Colonic mucosa (tissue), 4 donors: ENCODE results near the gene ADD2. TPM values are rescaled to one million over a fixed set of nuclear protein-coding genes. Genes with fewer than 3 reads are reported as not detected.

ENCODE experiments used
- DNase-seq: peaks from one replicate; pipeline ENCODE4 v3.0.0-alpha.2; 2020
- H3K27ac ChIP-seq: fragments of 200-600 bp; one replicate; pipeline ENCODE4 v1.8.0; 2021
- H3K27me3 ChIP-seq: fragments of 200-600 bp; one replicate; pipeline ENCODE4 v1.8.0; 2021
- H3K36me3 ChIP-seq: fragments of 200-600 bp; one replicate; pipeline ENCODE4 v1.8.0; 2021
- H3K4me1 ChIP-seq: fragments of 200-600 bp; one replicate; pipeline ENCODE4 v1.8.0; 2021; ENCODE audit warnings: mild to moderate bottlenecking
- H3K4me3 ChIP-seq: fragments of 200-600 bp; one replicate; pipeline ENCODE4 v1.8.0; 2021
- H3K9ac ChIP-seq, 2 donors: one replicate each; pipeline ENCODE4 v1.7.0; 2013; ENCODE audit warnings: control low read depth in 2 of 2, low read depth in 2 of 2, low read length in 2 of 2
- H3K9me3 ChIP-seq: fragments of 200-600 bp; one replicate; pipeline ENCODE4 v1.8.0; 2021
- intact Hi-C: fragments of 100-400 bp; cut with DNase I; formaldehyde crosslinking; loops from one replicate; pipeline ENCODE4 v1.14.1; 2022
- total RNA-seq, 2 donors: library from RNA; stranded (reverse); fragmentation: NEBNext Ultra II Directional in 1 of 2; extraction: Animal tissue kit (Norgen Biotek cat#: 25700) in 1 of 2; gene quantifications; one replicate each; pipeline ENCODE4 v1.2.1, GENCODE V29; 2021
- TF ChIP-seq, protein P1 (sequence below): fragments of 200-600 bp; IDR thresholded peaks from one replicate; pipeline ENCODE4 v1.8.0; 2022; ENCODE audit warnings: antibody characterized with exemption, mild to moderate bottlenecking
- donor health status: healthy.
- donor health status: DM: no; HTN: no; CAD: no.
- donor health status: DM: no; HTN: no; CAD: no.

Gene ADD2
- total RNA-seq, 2 donors from 2014 or later: 0.79 to 1.1 TPM

DNA sequence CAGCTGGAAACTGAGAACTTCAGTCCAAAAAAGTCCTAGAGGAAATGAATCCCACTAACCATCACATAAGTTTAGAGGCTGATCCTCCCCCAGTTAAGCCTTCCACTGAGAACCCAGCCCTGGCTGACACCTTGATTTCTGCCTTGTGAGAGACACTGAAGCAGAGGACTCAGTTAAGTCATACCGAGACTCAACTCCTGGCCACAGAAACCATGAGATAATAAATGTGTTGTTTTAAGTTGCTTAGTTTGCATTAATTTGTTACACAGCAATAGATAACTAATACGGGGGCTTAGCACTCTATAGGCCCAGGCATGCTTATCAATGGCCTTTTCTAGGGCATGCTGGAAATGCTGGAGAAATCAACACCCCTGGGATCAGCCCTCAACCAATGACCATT lies 3.4 kb upstream of the ADD2 start:
- H3K27ac ChIP-seq: no peak overlapping the region
- no peak overlapping the region for H3K4me3 ChIP-seq
- DNase-seq: no peak
- H3K27me3 ChIP-seq: peaks cover 41% of the 10 kb centered on the region
- H3K9me3 ChIP-seq: no peaks in the 10 kb centered on the region
- TF ChIP-seq, protein P1, sequence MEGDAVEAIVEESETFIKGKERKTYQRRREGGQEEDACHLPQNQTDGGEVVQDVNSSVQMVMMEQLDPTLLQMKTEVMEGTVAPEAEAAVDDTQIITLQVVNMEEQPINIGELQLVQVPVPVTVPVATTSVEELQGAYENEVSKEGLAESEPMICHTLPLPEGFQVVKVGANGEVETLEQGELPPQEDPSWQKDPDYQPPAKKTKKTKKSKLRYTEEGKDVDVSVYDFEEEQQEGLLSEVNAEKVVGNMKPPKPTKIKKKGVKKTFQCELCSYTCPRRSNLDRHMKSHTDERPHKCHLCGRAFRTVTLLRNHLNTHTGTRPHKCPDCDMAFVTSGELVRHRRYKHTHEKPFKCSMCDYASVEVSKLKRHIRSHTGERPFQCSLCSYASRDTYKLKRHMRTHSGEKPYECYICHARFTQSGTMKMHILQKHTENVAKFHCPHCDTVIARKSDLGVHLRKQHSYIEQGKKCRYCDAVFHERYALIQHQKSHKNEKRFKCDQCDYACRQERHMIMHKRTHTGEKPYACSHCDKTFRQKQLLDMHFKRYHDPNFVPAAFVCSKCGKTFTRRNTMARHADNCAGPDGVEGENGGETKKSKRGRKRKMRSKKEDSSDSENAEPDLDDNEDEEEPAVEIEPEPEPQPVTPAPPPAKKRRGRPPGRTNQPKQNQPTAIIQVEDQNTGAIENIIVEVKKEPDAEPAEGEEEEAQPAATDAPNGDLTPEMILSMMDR: no peak
- H3K4me1 ChIP-seq: peaks cover 5% of the 10 kb centered on the region
- intact Hi-C loops: no loop called here
- no peaks in the 10 kb centered on the region for H3K36me3 ChIP-seq
- no peak overlapping the region for H3K9ac ChIP-seq

DNA sequence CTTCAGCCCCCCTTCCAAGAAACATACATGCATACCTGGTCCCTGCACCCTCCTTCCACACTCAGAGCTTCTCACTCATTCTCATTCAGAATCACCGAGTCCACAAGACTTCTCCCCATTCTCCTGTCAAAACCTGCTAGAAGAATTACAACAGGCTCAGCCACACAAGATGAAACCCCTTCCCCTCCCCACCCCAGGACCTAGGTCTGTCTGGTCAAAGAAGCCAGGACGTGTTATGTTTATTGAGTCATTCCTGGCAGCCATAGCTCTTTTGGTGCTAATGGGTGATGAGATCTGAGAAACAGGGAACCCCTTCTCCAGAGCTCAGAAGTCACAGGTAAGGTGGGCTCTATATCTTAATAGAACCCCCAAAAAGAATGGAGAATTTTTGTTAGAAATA lies 1.4 kb upstream of the ADD2 start:
- Histone ChIP-seq H3K4me1 (peaks cover 5% of the 10 kb centered on the region), H3K9me3 (no peaks in the 10 kb centered on the region), H3K36me3 (no peaks in the 10 kb centered on the region), H3K27me3 (peaks cover 52% of the 10 kb centered on the region), H3K27ac (no peak overlapping the region), H3K9ac (no peak overlapping the region), H3K4me3 (no peak overlapping the region)
- no peak for DNase-seq
- TF ChIP-seq, protein P1: no peak
- intact Hi-C loops: no loop called here

DNA sequence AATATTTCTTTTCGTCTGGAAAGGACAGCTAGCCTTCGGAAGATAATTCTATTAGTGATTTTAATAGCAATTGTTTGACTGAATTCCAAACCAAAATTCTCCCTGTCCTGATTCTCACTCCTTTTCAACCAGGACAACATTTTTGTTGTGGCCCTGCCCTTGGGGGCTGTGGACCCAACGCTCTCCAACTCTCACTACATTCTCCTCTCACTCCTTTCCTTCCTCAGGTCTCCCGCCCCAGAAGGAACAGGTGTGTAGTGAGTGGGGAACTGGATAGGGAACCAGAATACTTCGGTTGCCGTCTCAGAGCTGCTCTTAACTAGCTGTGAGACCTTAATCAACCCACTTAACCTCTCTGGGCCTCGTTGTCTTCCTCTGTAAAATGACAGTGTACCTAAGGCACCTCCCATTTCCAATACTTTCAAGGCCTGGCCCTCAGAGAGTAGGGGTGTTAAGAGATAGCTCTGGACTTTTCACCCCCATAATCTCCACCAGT lies 638 bp upstream of the ADD2 start:
- Histone ChIP-seq H3K9me3 (no peaks in the 10 kb centered on the region), H3K27me3 (peaks cover 52% of the 10 kb centered on the region), H3K4me3 (no peak overlapping the region), H3K4me1 (peaks cover 5% of the 10 kb centered on the region), H3K36me3 (no peaks in the 10 kb centered on the region), H3K9ac (no peak overlapping the region), H3K27ac (no peak overlapping the region)
- TF ChIP-seq, protein P1: no peak
- DNase-seq: no peak
- intact Hi-C loops: no loop called here

DNA sequence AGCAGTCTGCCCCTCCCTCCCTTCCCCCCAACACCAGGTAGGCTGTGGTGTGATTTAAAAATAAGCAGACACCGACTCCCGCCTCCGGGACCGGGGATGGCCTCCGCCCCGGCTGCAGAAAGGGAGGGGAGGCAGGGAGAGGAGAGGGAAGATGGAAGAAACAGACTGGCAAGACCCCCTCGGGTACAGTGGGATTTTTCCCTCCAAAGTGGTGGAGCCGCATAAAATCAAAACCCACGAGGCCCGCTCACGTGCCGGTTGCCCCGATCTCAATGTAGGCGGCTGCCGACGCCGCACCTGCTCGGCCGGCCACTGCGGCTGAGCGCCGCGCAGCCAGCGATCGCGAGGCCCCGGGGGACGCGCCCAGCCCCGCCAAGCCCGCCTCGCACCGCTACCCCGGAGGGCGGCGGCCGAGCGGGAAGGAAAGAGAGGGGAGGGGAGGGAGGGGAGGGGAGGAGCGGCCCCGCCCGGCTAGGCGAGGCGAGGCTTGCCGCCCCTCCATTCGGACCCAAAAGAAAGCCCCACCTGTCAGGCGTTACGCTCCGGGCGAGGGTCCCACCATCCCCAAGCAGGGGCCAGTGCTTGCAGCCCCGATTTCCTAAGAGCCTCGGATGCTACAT lies 811 bp downstream of the ADD2 start:
- no peak for DNase-seq
- H3K4me3 ChIP-seq: peak overlapping the region; percentile 24
- intact Hi-C loops: no loop called here
- no peaks in the 10 kb centered on the region for H3K9me3 ChIP-seq
- no peak overlapping the region for H3K27ac ChIP-seq
- TF ChIP-seq, protein P1: no peak
- H3K4me1 ChIP-seq: peaks cover 5% of the 10 kb centered on the region
- peaks cover 52% of the 10 kb centered on the region for H3K27me3 ChIP-seq
- H3K36me3 ChIP-seq: no peaks in the 10 kb centered on the region
- H3K9ac ChIP-seq: no peak overlapping the region

DNA sequence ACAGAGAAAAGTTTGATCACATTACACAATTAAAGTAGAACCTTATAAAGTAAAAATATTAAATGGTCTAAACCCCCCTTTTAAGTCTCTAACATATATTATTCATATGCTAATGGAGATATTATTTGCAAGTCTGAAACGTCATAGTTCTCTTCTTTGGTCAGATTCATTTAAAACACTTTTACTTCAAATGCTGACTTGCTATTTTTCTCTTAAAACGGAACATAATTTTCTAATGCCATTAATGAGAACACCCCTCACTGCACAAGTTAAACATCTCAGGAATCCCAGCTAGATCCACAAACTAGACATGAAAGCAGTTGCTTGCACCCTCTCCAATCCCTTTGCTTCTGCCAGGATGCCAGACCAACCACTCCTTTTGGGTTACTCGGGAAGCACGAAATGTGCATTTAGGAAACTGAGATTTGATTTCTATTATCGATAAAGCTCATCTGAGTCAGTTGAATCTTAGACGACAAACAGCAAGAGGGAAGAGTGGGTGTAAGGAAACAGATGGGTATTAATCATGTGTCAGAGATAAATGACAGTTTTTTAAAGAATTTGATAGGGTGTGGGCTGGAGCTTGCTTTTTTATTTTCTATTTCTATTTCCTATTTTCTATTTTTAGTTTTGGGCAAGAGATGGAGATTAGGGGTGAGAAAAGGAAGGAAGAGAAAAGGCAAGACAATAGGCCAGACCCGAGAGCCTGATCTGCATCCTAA lies 1.5 kb downstream of the ADD2 start:
- no peak overlapping the region for H3K4me3 ChIP-seq
- intact Hi-C loops: no loop called here
- H3K9ac ChIP-seq: no peak overlapping the region
- DNase-seq: no peak
- H3K4me1 ChIP-seq: peaks cover 5% of the 10 kb centered on the region
- H3K27me3 ChIP-seq: peaks cover 50% of the 10 kb centered on the region
- H3K9me3 ChIP-seq: no peaks in the 10 kb centered on the region
- TF ChIP-seq, protein P1: no peak
- no peaks in the 10 kb centered on the region for H3K36me3 ChIP-seq
- H3K27ac ChIP-seq: no peak overlapping the region
